Hematopoietic multipotent progenitor cell treated with erythropoietin and hydrocortisone succinate and interleukin-3 and kit ligand, for 6 days (in vitro differentiated cells): ENCODE measurements around the gene ANKRD16.
"Not testable (repeated sequence)": the region's sequence is repeated elsewhere in the genome, so short reads cannot be mapped to it uniquely, and the experiment has no call there.

Experiments
- DNase-seq: peaks from one replicate; pipeline ENCODE4 v3.0.0-alpha.2; 2015

ANKRD16 gene

GRCh38 chr10:5871596-5871995 lies 18.1 kb downstream of the ANKRD16 start:
- no peak for DNase-seq

GRCh38 chr10:5869156-5869555 lies 20.5 kb downstream of the ANKRD16 start:
- no peak for DNase-seq

GRCh38 chr10:5868383-5868782 lies 21.3 kb downstream of the ANKRD16 start:
- DNase-seq, result not testable (repeated sequence)

- peak; percentile 74 for DNase-seq
These were observed 22.5 kb downstream of the ANKRD16 start for GRCh38 chr10:5867091-5867615.

- DNase-seq, result peak; percentile 36
These were observed 23.1 kb downstream of the ANKRD16 start for GRCh38 chr10:5866451-5867081.

- DNase-seq, result not testable (repeated sequence)
These were observed 26.6 kb downstream of the ANKRD16 start for GRCh38 chr10:5862981-5863685.

- no peak for DNase-seq
These were observed 27.2 kb downstream of the ANKRD16 start for GRCh38 chr10:5862360-5862961.

- DNase-seq, result no peak
These were observed 29.6 kb downstream of the ANKRD16 start for GRCh38 chr10:5860066-5860465.

- no peak for DNase-seq
These were observed 30.9 kb downstream of the ANKRD16 start for GRCh38 chr10:5858811-5859210.

GRCh38 chr10:5856701-5857004 lies 33.0 kb downstream of the ANKRD16 start:
- DNase-seq, result no peak

- no peak for DNase-seq
These were observed 33.6 kb downstream of the ANKRD16 start for GRCh38 chr10:5855979-5856700.

- no peak for DNase-seq
These were observed 35.6 kb downstream of the ANKRD16 start for GRCh38 chr10:5854131-5854475.

- not testable (repeated sequence) for DNase-seq
These were observed 43.0 kb downstream of the ANKRD16 start for GRCh38 chr10:5846667-5847066.

GRCh38 chr10:5844345-5845055 lies 45.2 kb downstream of the ANKRD16 start:
- no peak for DNase-seq

GRCh38 chr10:5843686-5844344 lies 45.9 kb downstream of the ANKRD16 start:
- DNase-seq, result no peak

- DNase-seq, result no peak
These were observed 47.7 kb downstream of the ANKRD16 start for GRCh38 chr10:5841965-5842364.

GRCh38 chr10:5840314-5841307 lies 49.1 kb downstream of the ANKRD16 start:
- DNase-seq, result no peak

- DNase-seq, result not testable (repeated sequence)
These were observed 53.5 kb downstream of the ANKRD16 start for GRCh38 chr10:5836181-5836580.

GRCh38 chr10:5835446-5836095 lies 54.1 kb downstream of the ANKRD16 start:
- DNase-seq, result no peak

GRCh38 chr10:5833814-5834213 lies 55.9 kb downstream of the ANKRD16 start:
- no peak for DNase-seq

- DNase-seq, result no peak
These were observed 56.7 kb downstream of the ANKRD16 start for GRCh38 chr10:5832946-5833345.
